ENCODE data around the gene ASB2. TPM values are rescaled to one million over a fixed set of nuclear protein-coding genes. Genes with fewer than 3 reads are reported as not detected.

Gene ASB2
- total and polyA plus RNA-seq, 2 of the 4 experiments (the other 2 are of a cell fraction) = 0.54 to 0.77 TPM

GRCh38 chr14:93996130-93996695, 19.8 kb upstream of the ASB2 start:
- no peak overlapping the region for H2BK5ac ChIP-seq (ENCODE audit: low read depth, low read length, poor library complexity, severe bottlenecking)
- no peaks in the 10 kb centered on the region; the same call in 1 of the 2 replicates for H3K9me1 ChIP-seq (ENCODE audit: insufficient read depth, low read length)
- no peak overlapping the region for H3K18ac ChIP-seq (ENCODE audit: low read depth, low read length)
- H3K9me3 ChIP-seq (ENCODE audit: control insufficient read depth, insufficient read depth, low read length) = no peaks in the 10 kb centered on the region
- no peak overlapping the region for H3K4ac ChIP-seq (ENCODE audit: low read depth, low read length)
- H2BK20ac ChIP-seq (ENCODE audit: low read depth, low read length) = no peak overlapping the region
- H3K4me3 ChIP-seq (ENCODE audit: insufficient read depth, low read depth, low read length) = no peak overlapping the region
- H3K79me1 ChIP-seq (ENCODE audit: low read depth in 1 of 2, low read length in 2 of 2) = no peaks in the 10 kb centered on the region
- H2AK5ac ChIP-seq (ENCODE audit: low read depth, low read length) = no peak overlapping the region; the same call in 1 of the 2 replicates
- no peak overlapping the region for H2AFZ ChIP-seq (replicated peaks; ENCODE audit: low read length, poor library complexity)
- no peaks in the 10 kb centered on the region for H4K20me1 ChIP-seq (ENCODE audit: insufficient read depth, low read length)
- H3K14ac ChIP-seq (replicated peaks; ENCODE audit: low read depth, low read length) = no peak overlapping the region
- H2AK9ac ChIP-seq (replicated peaks; ENCODE audit: low read depth, low read length, poor library complexity) = no peak overlapping the region
- H2BK120ac ChIP-seq (ENCODE audit: low read depth, low read length) = no peak overlapping the region
- H3K27ac ChIP-seq (ENCODE audit: insufficient read depth, low read length) = no peak overlapping the region
- in situ Hi-C loops (cut with MboI; ENCODE audit: low sequenced_read_pairs) (no loop called here), dilution Hi-C loops (cut with HindIII; ENCODE audit: low sequenced_read_pairs, unreplicated experiment) (no loop called here), intact Hi-C loops (cut with micrococcal nuclease) (no loop called here)
- H4K5ac ChIP-seq (ENCODE audit: low read depth, low read length) = no peak overlapping the region
- no peak overlapping the region for H3K9ac ChIP-seq (ENCODE audit: low read depth, low read length)
- CTCF ChIA-PET = interaction anchor here (1.7 kb wide), 1 partner anchor 57 kb away, joined by 8 read pairs; no protein-coding TSS in a partner anchor
- POLR2A ChIA-PET (ENCODE audit: unreplicated experiment) = no interaction called here
- no peak for TF ChIP-seq NFE2L2 (IDR thresholded peaks at IDR 0.05; ENCODE audit: low read depth, low read length)
- no peak for TF ChIP-seq FOS (IDR thresholded peaks at IDR 0.05; ENCODE audit: low read depth, low read length)
- TF ChIP-seq CEBPB (IDR thresholded peaks at IDR 0.05; ENCODE audit: low read depth, low read length) = no peak
- no peak for TF ChIP-seq CHD1 (IDR thresholded peaks at IDR 0.05; ENCODE audit: low read depth, low read length)
- no peak for TF ChIP-seq CTCF (conservative IDR thresholded peaks at IDR 0.05; ENCODE audit: low read depth, low read length)
- no peak for TF ChIP-seq RFX5 (IDR thresholded peaks at IDR 0.05; ENCODE audit: low read depth, low read length)
- no peak for TF ChIP-seq RCOR1 (IDR thresholded peaks at IDR 0.05; ENCODE audit: insufficient replicate concordance, low read length)
- TF ChIP-seq BHLHE40 (IDR thresholded peaks at IDR 0.05; ENCODE audit: low read depth, low read length) = no peak
- TF ChIP-seq RAD21 (IDR thresholded peaks at IDR 0.05; ENCODE audit: low read length) = no peak
- TF ChIP-seq POLR2A (IDR thresholded peaks at IDR 0.05; ENCODE audit: low read depth, low read length) = no peak
- no peak for TF ChIP-seq MAFK (IDR thresholded peaks at IDR 0.05; ENCODE audit: low read depth, low read length)
- H3K23ac ChIP-seq (ENCODE audit: low read depth, low read length) = no peak overlapping the region
- H4K8ac ChIP-seq (ENCODE audit: low read depth in 2 of 2, low read length in 2 of 2) = peak overlapping the region in 1 of 2 experiments; percentile 68; a peak in 1 of 4 replicates
- peaks cover 7% of the 10 kb centered on the region; the same call in 1 of the 2 replicates for H3K4me1 ChIP-seq (ENCODE audit: control insufficient read depth, insufficient read depth, low read length)
- no peak overlapping the region for H2BK15ac ChIP-seq (ENCODE audit: low read depth, low read length)
- H4K91ac ChIP-seq (ENCODE audit: insufficient read depth, low read depth, low read length) = no peak overlapping the region
- H3K27me3 ChIP-seq (ENCODE audit: control insufficient read depth, insufficient read depth, low read length) = peaks cover 2% of the 10 kb centered on the region; the same call in 1 of the 2 replicates
- BruUV-seq (replicated peaks) = no TSS peak
- DNase-seq = no peak
- no peaks in the 10 kb centered on the region for H3K36me3 ChIP-seq (ENCODE audit: control insufficient read depth, insufficient read depth, low read length)
- H3K56ac ChIP-seq (ENCODE audit: extremely low read depth, insufficient read depth, low read length) = no peak overlapping the region
- no CpG with 5 or more reads among the region's 8 CpGs for WGBS, 2 experiments (ENCODE audit: extremely low coverage in 2 of 2, insufficient read length in 1 of 2)
- H3K4me2 ChIP-seq (ENCODE audit: low read depth, low read length) = no peak overlapping the region
- no peak for ATAC-seq (ENCODE audit: low read depth)

Data from IMR-90 (cell line).